Measurements from ENCODE around the gene FHOD3.

- no peak for TF ChIP-seq EZH2 (optimal IDR thresholded peaks at IDR 0.05; ENCODE audit: low read depth, low read length)
- TF ChIP-seq, protein P1, sequence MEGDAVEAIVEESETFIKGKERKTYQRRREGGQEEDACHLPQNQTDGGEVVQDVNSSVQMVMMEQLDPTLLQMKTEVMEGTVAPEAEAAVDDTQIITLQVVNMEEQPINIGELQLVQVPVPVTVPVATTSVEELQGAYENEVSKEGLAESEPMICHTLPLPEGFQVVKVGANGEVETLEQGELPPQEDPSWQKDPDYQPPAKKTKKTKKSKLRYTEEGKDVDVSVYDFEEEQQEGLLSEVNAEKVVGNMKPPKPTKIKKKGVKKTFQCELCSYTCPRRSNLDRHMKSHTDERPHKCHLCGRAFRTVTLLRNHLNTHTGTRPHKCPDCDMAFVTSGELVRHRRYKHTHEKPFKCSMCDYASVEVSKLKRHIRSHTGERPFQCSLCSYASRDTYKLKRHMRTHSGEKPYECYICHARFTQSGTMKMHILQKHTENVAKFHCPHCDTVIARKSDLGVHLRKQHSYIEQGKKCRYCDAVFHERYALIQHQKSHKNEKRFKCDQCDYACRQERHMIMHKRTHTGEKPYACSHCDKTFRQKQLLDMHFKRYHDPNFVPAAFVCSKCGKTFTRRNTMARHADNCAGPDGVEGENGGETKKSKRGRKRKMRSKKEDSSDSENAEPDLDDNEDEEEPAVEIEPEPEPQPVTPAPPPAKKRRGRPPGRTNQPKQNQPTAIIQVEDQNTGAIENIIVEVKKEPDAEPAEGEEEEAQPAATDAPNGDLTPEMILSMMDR (IDR thresholded peaks at IDR 0.05; ENCODE audit: low read length) = no peak
- no peak for TF ChIP-seq EZH2phosphoT487 (IDR thresholded peaks at IDR 0.05; ENCODE audit: low read length)
These were observed 515.7 kb downstream of the FHOD3 start for GRCh38 chr18:36813101-36813775.

Measured in MM.1S (cell line).